ENCODE data around the gene SHANK1. TPM values are rescaled to one million over a fixed set of nuclear protein-coding genes. Genes with fewer than 3 reads are reported as not detected.

Gene SHANK1
- total and polyA plus RNA-seq, 2 donors (not counting 3 experiments of a cell fraction or from before 2014, with no cell fraction given): 0.66 to 1.9 TPM

- no peak for FAIRE-seq
- Histone ChIP-seq H3K27me3 (ENCODE audit: control insufficient read depth in 2 of 2, insufficient read depth in 2 of 2, low read length in 2 of 2) (peaks cover 0 to 5% of the 10 kb centered on the region in 2 experiments), H3K9me3 (replicated peaks; ENCODE audit: control insufficient read depth, insufficient read depth, low read length) (no peaks in the 10 kb centered on the region), H3K79me2 (ENCODE audit: control insufficient read depth, insufficient read depth, low read length) (no peaks in the 10 kb centered on the region), H3K9ac (replicated peaks; ENCODE audit: extremely low read depth, insufficient read depth, low read length) (no peak overlapping the region), H3K4me3 (replicated peaks in 1 of 3; ENCODE audit: insufficient read depth in 1 of 3, low read depth in 1 of 3, low read length in 3 of 3) (no peak overlapping the region), H4K20me1 (replicated peaks; ENCODE audit: control insufficient read depth, extremely low read depth, insufficient read depth, low read length) (no peaks in the 10 kb centered on the region), H2AFZ (ENCODE audit: low read depth, low read length) (no peak overlapping the region), H3K36me3 (ENCODE audit: control insufficient read depth in 2 of 2, extremely low read depth in 1 of 2, insufficient read depth in 2 of 2, low read length in 2 of 2) (no peaks in the 10 kb centered on the region), H3K27ac (ENCODE audit: insufficient read depth, low read depth, low read length) (no peak overlapping the region), H3K4me1 (ENCODE audit: control insufficient read depth, extremely low read depth, insufficient read depth, low read length) (peaks cover 11% of the 10 kb centered on the region), H3K4me2 (ENCODE audit: insufficient read depth, low read length) (no peak overlapping the region), H3K9me1 (replicated peaks; ENCODE audit: control insufficient read depth, extremely low read depth, insufficient read depth, low read length) (no peaks in the 10 kb centered on the region)
- no TSS peak for BruUV-seq (replicated peaks)
- dilution Hi-C loops (cut with MboI; ENCODE audit: extremely low pct_ligation_motif_present, low sequenced_read_pairs) (no loop called here), intact Hi-C loops (cut with micrococcal nuclease) (loop anchor here (5.0 kb wide), 1 partner anchor 323 kb away; no protein-coding TSS in a partner anchor)
- CTCF ChIA-PET: interaction anchor here (0.6 kb wide), 1 partner anchor 112 kb away, joined by 3 read pairs; no protein-coding TSS in a partner anchor
- DNase-seq (ENCODE audit: low read depth, low spot score): no peak
- POLR2A ChIA-PET: no interaction called here
- TF ChIP-seq MAX (IDR thresholded peaks at IDR 0.05; ENCODE audit: insufficient read depth, insufficient read length) (no peak), MYC (IDR thresholded peaks at IDR 0.05; ENCODE audit: low read depth, low read length) (no peak), POLR2AphosphoS5 (IDR thresholded peaks at IDR 0.05; ENCODE audit: insufficient read depth, low read depth, low read length) (no peak), FOS (IDR thresholded peaks at IDR 0.05; ENCODE audit: borderline replicate concordance, insufficient read depth, low read length) (no peak), EZH2 (IDR thresholded peaks at IDR 0.05; ENCODE audit: borderline replicate concordance, low read depth, low read length, severe bottlenecking) (no peak), POLR2A (IDR thresholded peaks at IDR 0.05; ENCODE audit: low read depth, low read length) (no peak), GATA2 (IDR thresholded peaks at IDR 0.05; ENCODE audit: insufficient read depth, insufficient read length, low read depth, low read length) (no peak), JUN (IDR thresholded peaks at IDR 0.05; ENCODE audit: borderline replicate concordance, insufficient read depth, insufficient read length, low read depth) (no peak)
- TF ChIP-seq, protein P1, sequence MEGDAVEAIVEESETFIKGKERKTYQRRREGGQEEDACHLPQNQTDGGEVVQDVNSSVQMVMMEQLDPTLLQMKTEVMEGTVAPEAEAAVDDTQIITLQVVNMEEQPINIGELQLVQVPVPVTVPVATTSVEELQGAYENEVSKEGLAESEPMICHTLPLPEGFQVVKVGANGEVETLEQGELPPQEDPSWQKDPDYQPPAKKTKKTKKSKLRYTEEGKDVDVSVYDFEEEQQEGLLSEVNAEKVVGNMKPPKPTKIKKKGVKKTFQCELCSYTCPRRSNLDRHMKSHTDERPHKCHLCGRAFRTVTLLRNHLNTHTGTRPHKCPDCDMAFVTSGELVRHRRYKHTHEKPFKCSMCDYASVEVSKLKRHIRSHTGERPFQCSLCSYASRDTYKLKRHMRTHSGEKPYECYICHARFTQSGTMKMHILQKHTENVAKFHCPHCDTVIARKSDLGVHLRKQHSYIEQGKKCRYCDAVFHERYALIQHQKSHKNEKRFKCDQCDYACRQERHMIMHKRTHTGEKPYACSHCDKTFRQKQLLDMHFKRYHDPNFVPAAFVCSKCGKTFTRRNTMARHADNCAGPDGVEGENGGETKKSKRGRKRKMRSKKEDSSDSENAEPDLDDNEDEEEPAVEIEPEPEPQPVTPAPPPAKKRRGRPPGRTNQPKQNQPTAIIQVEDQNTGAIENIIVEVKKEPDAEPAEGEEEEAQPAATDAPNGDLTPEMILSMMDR (IDR thresholded peaks at IDR 0.05; ENCODE audit: extremely low read depth in 1 of 2, insufficient read depth in 1 of 2, low read depth in 1 of 2, low read length in 2 of 2): no peak
These were observed 64.7 kb downstream of the SHANK1 start for GRCh38 chr19:50654882-50655281.

Measured in endothelial cell of umbilical vein (primary cell).